ENCODE measurements around the gene COL25A1. TPM values are rescaled to one million over a fixed set of nuclear protein-coding genes. Genes with fewer than 3 reads are reported as not detected.

Gene COL25A1
- total RNA-seq, 4 donors from 2014 or later = 2.5 TPM; not detected in 3

DNA sequence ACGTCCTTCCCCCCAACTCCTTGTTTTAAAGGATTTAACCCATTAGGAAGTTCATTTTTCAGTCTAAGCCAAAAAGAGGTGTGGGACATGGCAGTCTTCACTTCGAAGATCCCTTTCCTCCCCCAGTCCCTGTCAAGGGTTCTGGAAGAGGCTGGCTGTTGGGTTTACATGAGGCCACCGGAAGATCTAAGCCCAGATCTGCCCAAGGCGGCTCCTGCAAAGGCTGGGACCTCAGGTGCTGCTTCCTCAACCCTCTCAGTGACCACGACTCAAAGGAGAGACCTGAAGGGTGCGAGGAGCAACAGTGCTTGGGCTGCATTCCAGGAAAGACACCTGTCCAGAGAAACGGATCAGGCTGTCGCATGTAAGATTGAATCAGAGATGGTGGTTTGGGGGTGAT lies 516.1 kb downstream of the COL25A1 start:
- DNase-seq = no peak
- H3K4me1 ChIP-seq = no peaks in the 10 kb centered on the region
- no peaks in the 10 kb centered on the region for H3K36me3 ChIP-seq
- TF ChIP-seq, protein P1, sequence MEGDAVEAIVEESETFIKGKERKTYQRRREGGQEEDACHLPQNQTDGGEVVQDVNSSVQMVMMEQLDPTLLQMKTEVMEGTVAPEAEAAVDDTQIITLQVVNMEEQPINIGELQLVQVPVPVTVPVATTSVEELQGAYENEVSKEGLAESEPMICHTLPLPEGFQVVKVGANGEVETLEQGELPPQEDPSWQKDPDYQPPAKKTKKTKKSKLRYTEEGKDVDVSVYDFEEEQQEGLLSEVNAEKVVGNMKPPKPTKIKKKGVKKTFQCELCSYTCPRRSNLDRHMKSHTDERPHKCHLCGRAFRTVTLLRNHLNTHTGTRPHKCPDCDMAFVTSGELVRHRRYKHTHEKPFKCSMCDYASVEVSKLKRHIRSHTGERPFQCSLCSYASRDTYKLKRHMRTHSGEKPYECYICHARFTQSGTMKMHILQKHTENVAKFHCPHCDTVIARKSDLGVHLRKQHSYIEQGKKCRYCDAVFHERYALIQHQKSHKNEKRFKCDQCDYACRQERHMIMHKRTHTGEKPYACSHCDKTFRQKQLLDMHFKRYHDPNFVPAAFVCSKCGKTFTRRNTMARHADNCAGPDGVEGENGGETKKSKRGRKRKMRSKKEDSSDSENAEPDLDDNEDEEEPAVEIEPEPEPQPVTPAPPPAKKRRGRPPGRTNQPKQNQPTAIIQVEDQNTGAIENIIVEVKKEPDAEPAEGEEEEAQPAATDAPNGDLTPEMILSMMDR (IDR thresholded peaks at IDR 0.05) = no peak
- no peak for TF ChIP-seq POLR2A (IDR thresholded peaks at IDR 0.05)
- H3K4me3 ChIP-seq = no peak overlapping the region
- no peaks in the 10 kb centered on the region for H3K9me3 ChIP-seq
- no peak overlapping the region for H3K27ac ChIP-seq
- no peaks in the 10 kb centered on the region for H3K27me3 ChIP-seq

DNA sequence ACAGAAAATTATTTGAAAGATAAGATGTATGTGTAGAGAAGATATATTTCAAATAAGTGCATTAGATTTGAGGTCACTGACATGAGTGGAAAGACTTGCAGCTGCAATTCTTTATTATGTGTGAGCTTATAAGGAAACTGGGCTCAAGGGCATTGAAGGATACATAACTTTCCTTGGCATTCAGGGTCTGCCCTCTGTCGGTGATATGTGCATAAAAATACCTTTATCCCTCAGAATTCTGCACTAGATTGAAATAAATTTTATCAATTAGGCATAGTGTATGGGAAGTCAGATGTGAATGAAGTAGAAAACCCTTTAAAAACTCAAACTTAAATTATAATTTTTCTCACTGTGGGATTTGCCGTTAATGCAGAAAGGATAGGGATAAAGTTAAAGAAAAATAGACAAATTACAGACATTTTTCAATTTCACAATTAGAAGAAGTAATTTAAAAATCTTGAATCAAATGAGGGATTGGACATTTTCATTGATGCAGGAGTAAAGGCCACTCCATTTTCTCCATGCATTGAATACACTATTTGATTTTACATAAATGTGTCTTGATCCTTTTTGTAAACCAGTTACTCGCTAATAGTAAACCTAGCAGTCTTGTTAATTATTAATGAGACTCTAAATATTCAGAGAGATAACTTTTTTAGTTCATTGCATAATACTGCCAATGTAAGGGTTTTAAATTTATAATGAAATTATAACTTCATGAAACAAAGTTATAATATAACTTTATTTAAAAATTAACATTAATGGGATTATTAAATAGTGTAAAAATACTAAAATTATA lies 518.6 kb downstream of the COL25A1 start:
- no peak overlapping the region for H3K4me3 ChIP-seq
- no peak overlapping the region for H3K27ac ChIP-seq
- no peaks in the 10 kb centered on the region for H3K9me3 ChIP-seq
- no peaks in the 10 kb centered on the region for H3K27me3 ChIP-seq
- no peak for TF ChIP-seq POLR2A (IDR thresholded peaks at IDR 0.05)
- TF ChIP-seq, protein P1 (IDR thresholded peaks at IDR 0.05) = no peak
- no peak for DNase-seq
- H3K36me3 ChIP-seq = no peaks in the 10 kb centered on the region
- no peaks in the 10 kb centered on the region for H3K4me1 ChIP-seq

DNA sequence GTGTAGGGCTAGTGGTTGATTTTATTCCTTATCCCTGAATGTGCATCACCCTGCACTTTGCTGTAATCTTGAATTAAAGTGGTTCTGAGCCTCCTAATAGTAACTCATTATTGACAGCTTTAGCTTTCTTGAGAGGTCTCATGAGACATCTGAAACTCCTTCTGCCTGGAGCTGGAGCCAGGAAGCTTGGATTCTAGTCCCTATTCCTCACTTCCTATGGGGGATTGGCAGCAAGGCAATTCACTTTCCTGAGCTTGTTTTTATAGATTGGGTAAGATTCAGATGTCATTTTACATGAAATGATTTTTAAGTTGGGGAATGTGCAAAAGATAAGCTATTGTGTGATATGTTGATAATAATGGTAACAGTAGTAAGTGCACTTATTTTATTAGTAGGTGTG lies 522.5 kb downstream of the COL25A1 start:
- Histone ChIP-seq H3K4me3 (no peak overlapping the region), H3K36me3 (no peaks in the 10 kb centered on the region), H3K27ac (no peak overlapping the region), H3K27me3 (no peaks in the 10 kb centered on the region), H3K9me3 (no peaks in the 10 kb centered on the region), H3K4me1 (no peaks in the 10 kb centered on the region)
- DNase-seq = no peak
- TF ChIP-seq POLR2A (IDR thresholded peaks at IDR 0.05) = no peak
- TF ChIP-seq, protein P1 (IDR thresholded peaks at IDR 0.05) = no peak

DNA sequence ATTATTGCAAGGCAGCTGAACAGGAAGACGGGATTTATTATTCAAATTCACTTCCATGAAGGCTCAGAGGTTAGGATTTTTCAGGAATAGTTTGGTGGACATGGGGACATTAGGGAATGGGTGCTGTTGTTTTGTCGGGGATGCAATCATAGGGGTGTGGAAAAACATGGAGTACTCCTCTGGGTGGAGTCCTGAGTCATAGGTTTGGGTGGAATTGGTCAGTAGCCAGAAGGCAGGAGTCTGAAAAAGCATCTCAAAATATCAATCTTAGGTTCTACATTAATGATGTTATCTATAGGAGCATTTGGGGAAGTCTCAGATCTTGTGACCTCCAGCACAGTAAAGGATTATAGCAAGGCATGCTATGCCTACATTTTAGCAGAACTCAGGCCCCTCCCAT lies 525.1 kb downstream of the COL25A1 start:
- Histone ChIP-seq H3K9me3 (no peaks in the 10 kb centered on the region), H3K27ac (no peak overlapping the region), H3K36me3 (no peaks in the 10 kb centered on the region), H3K27me3 (no peaks in the 10 kb centered on the region), H3K4me3 (no peak overlapping the region), H3K4me1 (no peaks in the 10 kb centered on the region)
- TF ChIP-seq POLR2A (IDR thresholded peaks at IDR 0.05) = no peak
- TF ChIP-seq, protein P1 (IDR thresholded peaks at IDR 0.05) = no peak
- DNase-seq = no peak

DNA sequence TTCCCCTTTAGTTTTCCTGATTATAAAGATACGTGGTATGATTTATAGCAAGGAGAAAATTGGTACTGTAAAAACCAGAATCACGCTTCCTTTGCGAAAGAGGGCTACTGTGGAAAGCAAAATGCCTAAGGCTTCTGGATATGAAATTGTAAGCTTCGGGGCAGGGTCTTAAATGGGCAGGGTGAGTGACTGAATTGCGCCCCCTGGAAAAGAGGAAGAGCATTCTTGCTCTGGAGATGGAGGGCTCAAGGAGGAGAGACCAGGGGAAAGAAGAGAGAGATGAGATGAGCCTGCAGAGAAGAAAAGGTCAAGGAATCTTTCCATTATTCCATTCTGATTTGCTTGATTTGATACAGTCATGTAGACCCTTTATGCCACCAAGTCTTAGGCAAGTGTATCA lies 526.5 kb downstream of the COL25A1 start:
- Histone ChIP-seq H3K9me3 (no peaks in the 10 kb centered on the region), H3K27ac (no peak overlapping the region), H3K4me3 (no peak overlapping the region), H3K27me3 (no peaks in the 10 kb centered on the region), H3K4me1 (no peaks in the 10 kb centered on the region), H3K36me3 (no peaks in the 10 kb centered on the region)
- TF ChIP-seq, protein P1 (IDR thresholded peaks at IDR 0.05) = no peak
- no peak for TF ChIP-seq POLR2A (IDR thresholded peaks at IDR 0.05)
- DNase-seq = no peak
